Measurements from ENCODE around the gene NGDN. TPM values are rescaled to one million over a fixed set of nuclear protein-coding genes. Genes with fewer than 3 reads are reported as not detected.

The NGDN gene
- total and polyA plus RNA-seq, 10 donors: 32.7 to 62.7 (median 40.3) TPM

DNA sequence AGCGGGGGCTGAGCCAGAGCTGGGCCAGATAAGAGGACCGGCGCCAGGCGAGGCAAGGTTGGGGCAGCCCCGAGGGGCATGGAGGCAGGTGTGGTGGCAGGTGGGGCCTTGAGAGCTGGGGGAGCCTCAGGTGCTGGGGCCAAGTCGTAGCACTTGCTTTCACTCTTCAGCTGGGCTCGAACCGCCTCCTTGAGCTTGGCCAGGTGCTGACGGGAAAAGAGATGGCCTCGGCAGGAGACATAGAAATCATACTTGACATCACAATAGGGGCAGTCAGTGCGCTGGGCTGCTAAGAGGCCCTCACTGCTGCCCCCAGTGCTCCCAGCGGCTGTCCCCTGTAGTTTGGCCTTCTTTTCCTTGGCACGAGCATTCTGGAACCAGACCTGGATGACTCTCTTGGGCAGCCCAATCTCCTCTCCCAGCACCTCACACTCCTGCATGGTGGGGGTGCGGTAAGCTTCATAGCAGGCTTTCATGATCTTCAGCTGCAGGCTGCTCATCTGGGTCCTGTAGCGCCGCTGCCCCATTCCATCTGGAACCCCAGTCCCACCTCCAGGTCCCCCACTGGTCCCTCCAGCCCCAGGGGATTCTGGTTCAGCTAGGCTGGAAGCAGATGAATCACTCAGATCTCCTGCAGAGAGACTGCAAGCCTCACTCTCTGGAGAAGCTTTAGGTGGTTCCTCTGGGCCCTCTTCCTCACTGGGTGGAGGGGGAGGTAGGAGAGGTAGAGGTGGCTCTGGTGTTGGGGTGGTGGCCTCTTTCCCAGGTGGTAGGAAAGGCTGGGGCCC lies 53.9 kb downstream of the NGDN start:
- Histone ChIP-seq H3K9me3 (no peaks in the 10 kb centered on the region), H3K27me3 (replicated peaks in 1 of 7) (no peaks in the 10 kb centered on the region), H3K36me3 (peaks cover 0 to 23% (median 0%) of the 10 kb centered on the region in 6 donors), H3K27ac (no peak overlapping the region), H3K4me1 (peaks cover 0 to 5% (median 0%) of the 10 kb centered on the region in 6 donors), H3K4me3 (no peak overlapping the region)
- TF ChIP-seq, protein P1, sequence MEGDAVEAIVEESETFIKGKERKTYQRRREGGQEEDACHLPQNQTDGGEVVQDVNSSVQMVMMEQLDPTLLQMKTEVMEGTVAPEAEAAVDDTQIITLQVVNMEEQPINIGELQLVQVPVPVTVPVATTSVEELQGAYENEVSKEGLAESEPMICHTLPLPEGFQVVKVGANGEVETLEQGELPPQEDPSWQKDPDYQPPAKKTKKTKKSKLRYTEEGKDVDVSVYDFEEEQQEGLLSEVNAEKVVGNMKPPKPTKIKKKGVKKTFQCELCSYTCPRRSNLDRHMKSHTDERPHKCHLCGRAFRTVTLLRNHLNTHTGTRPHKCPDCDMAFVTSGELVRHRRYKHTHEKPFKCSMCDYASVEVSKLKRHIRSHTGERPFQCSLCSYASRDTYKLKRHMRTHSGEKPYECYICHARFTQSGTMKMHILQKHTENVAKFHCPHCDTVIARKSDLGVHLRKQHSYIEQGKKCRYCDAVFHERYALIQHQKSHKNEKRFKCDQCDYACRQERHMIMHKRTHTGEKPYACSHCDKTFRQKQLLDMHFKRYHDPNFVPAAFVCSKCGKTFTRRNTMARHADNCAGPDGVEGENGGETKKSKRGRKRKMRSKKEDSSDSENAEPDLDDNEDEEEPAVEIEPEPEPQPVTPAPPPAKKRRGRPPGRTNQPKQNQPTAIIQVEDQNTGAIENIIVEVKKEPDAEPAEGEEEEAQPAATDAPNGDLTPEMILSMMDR (IDR thresholded peaks at IDR 0.05 in 8 of 11, conservative IDR thresholded peaks at IDR 0.05 in 3 of 11): no peak
- no peak for TF ChIP-seq POLR2A (IDR thresholded peaks at IDR 0.05)
- TF ChIP-seq POLR2AphosphoS5 (IDR thresholded peaks at IDR 0.05): no peak
- DNase-seq: no peak
- WGBS, 5 donors: 86 to 94% (median 92%) methylated on average over 16 of the region's 16 CpGs
- intact Hi-C loops (cut with DNase I; ENCODE audit: low total_unique reads): no loop called here

DNA sequence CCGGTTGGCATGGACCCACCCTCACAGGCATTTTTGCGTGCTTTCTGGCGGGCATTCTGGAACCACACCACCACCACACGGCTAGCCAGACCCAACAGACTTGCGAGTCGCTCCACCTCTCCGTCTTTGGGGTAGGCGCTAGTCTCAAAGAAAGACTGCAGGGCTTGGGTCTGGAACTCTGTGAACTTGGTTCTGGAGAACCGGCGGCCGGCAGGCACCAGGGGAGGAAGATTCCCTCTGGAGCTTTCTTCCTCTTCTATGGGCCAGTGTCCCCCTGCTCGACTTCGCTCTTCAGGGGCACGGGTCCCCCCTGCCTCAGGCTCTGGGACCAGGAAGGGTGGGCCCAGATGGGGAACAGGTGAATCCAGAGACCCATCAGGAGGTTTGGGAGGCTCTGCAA lies 55.5 kb downstream of the NGDN start:
- Histone ChIP-seq H3K27ac (no peak overlapping the region), H3K9me3 (no peaks in the 10 kb centered on the region), H3K27me3 (replicated peaks in 1 of 7) (no peaks in the 10 kb centered on the region), H3K4me1 (peaks cover 0 to 6% (median 0%) of the 10 kb centered on the region in 6 donors), H3K36me3 (peaks cover 0 to 18% (median 0%) of the 10 kb centered on the region in 6 donors), H3K4me3 (no peak overlapping the region)
- intact Hi-C loops (cut with DNase I; ENCODE audit: low total_unique reads): no loop called here
- 91 to 98% (median 93%) methylated on average over 11 to 14 of the region's 14 CpGs for WGBS, 5 donors
- TF ChIP-seq, protein P1 (IDR thresholded peaks at IDR 0.05 in 8 of 11, conservative IDR thresholded peaks at IDR 0.05 in 3 of 11): no peak
- TF ChIP-seq POLR2AphosphoS5 (IDR thresholded peaks at IDR 0.05): no peak
- no peak for TF ChIP-seq POLR2A (IDR thresholded peaks at IDR 0.05)
- no peak for DNase-seq

DNA sequence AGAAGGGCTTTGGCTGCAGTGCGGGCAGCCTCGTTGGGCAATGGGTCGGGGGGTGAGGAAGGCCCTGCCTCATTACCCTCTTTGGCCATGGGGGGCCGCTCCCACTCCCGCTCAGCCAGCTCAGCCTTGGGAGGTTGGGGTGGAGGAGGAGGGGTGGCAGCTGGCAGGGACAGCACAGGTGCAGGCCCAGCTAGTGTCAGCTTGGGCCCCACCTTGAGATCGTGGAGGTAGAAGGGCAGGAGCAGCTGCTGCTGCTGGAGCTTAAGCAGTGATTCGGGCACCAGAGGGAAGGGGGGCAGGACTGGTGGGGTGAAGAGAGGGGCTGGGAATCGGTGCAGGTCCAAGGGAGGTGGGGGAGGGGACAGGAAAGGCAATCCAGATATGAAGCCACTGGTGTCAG lies 56.1 kb downstream of the NGDN start:
- no peak for DNase-seq
- Histone ChIP-seq H3K9me3 (no peaks in the 10 kb centered on the region), H3K4me3 (no peak overlapping the region), H3K27me3 (replicated peaks in 1 of 7) (no peaks in the 10 kb centered on the region), H3K27ac (no peak overlapping the region), H3K4me1 (peaks cover 0 to 13% (median under 1%) of the 10 kb centered on the region in 6 donors), H3K36me3 (peaks cover 0 to 18% (median 0%) of the 10 kb centered on the region in 6 donors)
- 69 to 91% (median 85%) methylated on average over 8 of the region's 8 CpGs for WGBS, 5 donors
- no peak for TF ChIP-seq POLR2AphosphoS5 (IDR thresholded peaks at IDR 0.05)
- TF ChIP-seq, protein P1 (IDR thresholded peaks at IDR 0.05 in 8 of 11, conservative IDR thresholded peaks at IDR 0.05 in 3 of 11): no peak
- intact Hi-C loops (cut with DNase I; ENCODE audit: low total_unique reads): no loop called here

Other genes with a start within 250 kb of the NGDN start
- gene RNF212B, start 231.8 kb upstream of the NGDN start, total RNA-seq: not detected
- gene RNF212B, start 231.8 kb upstream of the NGDN start, polyA plus RNA-seq: not detected
- 10 to 100 TPM in 2 of 7 donors, 1 to 10 TPM in 5; 7.3 to 13.0 (median 9.1) TPM for gene HOMEZ, start 183.6 kb upstream of the NGDN start, total RNA-seq
- 1 to 10 TPM; 3.1 to 5.4 (median 5.0) TPM for gene HOMEZ, start 183.6 kb upstream of the NGDN start, polyA plus RNA-seq
- gene PPP1R3E, start 166.8 kb upstream of the NGDN start, total RNA-seq: 10 to 100 TPM; 18.6 to 31.7 (median 20.8) TPM
- 10 to 100 TPM; 22.1 to 36.7 (median 30.3) TPM for gene PPP1R3E, start 166.8 kb upstream of the NGDN start, polyA plus RNA-seq
- gene BCL2L2, start 162.9 kb upstream of the NGDN start, total RNA-seq: 10 to 100 TPM; 16.7 to 34.6 (median 24.9) TPM
- 10 to 100 TPM in 1 of 3 donors, 1 to 10 TPM in 2; 5.4 to 19.2 (median 7.5) TPM for gene BCL2L2, start 162.9 kb upstream of the NGDN start, polyA plus RNA-seq
- 100 to 1,000 TPM in 4 of 7 donors, 10 to 100 TPM in 3; 52.1 to 152 (median 132) TPM for gene PABPN1, start 148.2 kb upstream of the NGDN start, total RNA-seq
- gene PABPN1, start 148.2 kb upstream of the NGDN start, polyA plus RNA-seq: 100 to 1,000 TPM; 118 to 146 (median 132) TPM
- 10 to 100 TPM in 2 of 7 donors, 1 to 10 TPM in 5; 7.1 to 13.7 (median 8.3) TPM for gene SLC22A17, start 116.8 kb upstream of the NGDN start, total RNA-seq
- gene SLC22A17, start 116.8 kb upstream of the NGDN start, polyA plus RNA-seq: 1 to 10 TPM; 5.1 to 7.1 (median 6.3) TPM
- gene EFS, start 104.5 kb upstream of the NGDN start, total RNA-seq: 1 to 10 TPM; 2.6 to 6.7 (median 4.4) TPM
- gene EFS, start 104.5 kb upstream of the NGDN start, polyA plus RNA-seq: 1 to 10 TPM; 1.8 to 4.3 (median 2.7) TPM
- gene IL25, start 96.9 kb upstream of the NGDN start, total RNA-seq: not detected
- gene IL25, start 96.9 kb upstream of the NGDN start, polyA plus RNA-seq: not detected
- 10 to 100 TPM in 1 of 7 donors, 1 to 10 TPM in 6; 2.1 to 13.0 (median 4.3) TPM for gene CMTM5, start 92.7 kb upstream of the NGDN start, total RNA-seq
- gene CMTM5, start 92.7 kb upstream of the NGDN start, polyA plus RNA-seq: 1 to 10 TPM; 1.3 to 4.1 (median 2.7) TPM
- under 1 TPM in 1 of 7 donors, not detected in 6; 0.82 TPM for gene MYH6, start 61.4 kb upstream of the NGDN start, total RNA-seq
- gene MYH6, start 61.4 kb upstream of the NGDN start, polyA plus RNA-seq: under 1 TPM; 0.35 to 0.44 (median 0.37) TPM
- gene MYH7, start 34.0 kb upstream of the NGDN start, total RNA-seq: under 1 TPM in 1 of 7 donors, not detected in 6; 0.09 TPM
- gene MYH7, start 34.0 kb upstream of the NGDN start, polyA plus RNA-seq: under 1 TPM; 0.06 to 0.65 (median 0.12) TPM
- gene ZFHX2, start 82.1 kb downstream of the NGDN start, total RNA-seq: 1 to 10 TPM in 5 of 7 donors, under 1 TPM in 2; 0.42 to 2.9 (median 1.5) TPM
- gene ZFHX2, start 82.1 kb downstream of the NGDN start, polyA plus RNA-seq: under 1 TPM; 0.09 to 0.35 (median 0.11) TPM
- 10 to 100 TPM; 16.8 to 25.4 (median 18.6) TPM for gene THTPA, start 86.6 kb downstream of the NGDN start, total RNA-seq
- gene THTPA, start 86.6 kb downstream of the NGDN start, polyA plus RNA-seq: 10 to 100 TPM in 1 of 3 donors, 1 to 10 TPM in 2; 4.5 to 14.2 (median 8.9) TPM
- 100 to 1,000 TPM; 139 to 261 (median 193) TPM for gene AP1G2, start 98.1 kb downstream of the NGDN start, total RNA-seq
- 100 to 1,000 TPM; 126 to 267 (median 176) TPM for gene AP1G2, start 98.1 kb downstream of the NGDN start, polyA plus RNA-seq
- 10 to 100 TPM in 2 of 7 donors, 1 to 10 TPM in 5; 1.2 to 17.3 (median 5.8) TPM for gene JPH4, start 109.1 kb downstream of the NGDN start, total RNA-seq
- under 1 TPM; 0.70 to 0.93 (median 0.93) TPM for gene JPH4, start 109.1 kb downstream of the NGDN start, polyA plus RNA-seq
- 10 to 100 TPM in 6 of 7 donors, 1 to 10 TPM in 1; 3.3 to 30.6 (median 14.5) TPM for gene DHRS2, start 166.7 kb downstream of the NGDN start, total RNA-seq
- gene DHRS2, start 166.7 kb downstream of the NGDN start, polyA plus RNA-seq: 10 to 100 TPM in 2 of 3 donors, 1 to 10 TPM in 1; 8.3 to 17.1 (median 13.7) TPM

Data from spleen (tissue), 11 donors.